K562 (cell line): Measurements from ENCODE around the gene KCNK6. TPM values are rescaled to one million over a fixed set of nuclear protein-coding genes. Genes with fewer than 3 reads are reported as not detected.
A peak's percentile ranks its signal among the peaks of the same experiment; 100 is the strongest.

Experiments
- ARID1B ChIP-seq: fragments of 450-650 bp; IDR thresholded peaks from 2 replicates; pipeline ENCODE4 v1.6.1; 2016; ENCODE audit warnings: antibody characterized with exemption, mild to moderate bottlenecking, inconsistent platforms
- ATF1 ChIP-seq, 2 experiments: fragments of 450-650 bp in 1 of 2; IDR thresholded peaks; 2 replicates each; pipeline ENCODE4 v1.6.1; 2016; ENCODE audit warnings: missing compliant biosample characterization in 1 of 2, missing genetic modification characterization in 1 of 2
- ELF1 ChIP-seq: fragments of 200-800 bp; sonication (Bioruptor generic); IDR thresholded peaks from 2 replicates; pipeline ENCODE4 v1.6.1; 2016; ENCODE audit warnings: missing genetic modification characterization, missing compliant biosample characterization
- ELF4 ChIP-seq: fragments of 450-650 bp; formaldehyde crosslinking; IDR thresholded peaks from 2 replicates; pipeline ENCODE4 v1.4.0; 2022; ENCODE audit warnings: missing genetic modification characterization
- FOSL1 ChIP-seq: fragments of 200-800 bp; sonication (Bioruptor generic); conservative IDR thresholded peaks from 2 replicates; pipeline ENCODE4 v1.6.1; 2016; ENCODE audit warnings: missing genetic modification characterization, missing compliant biosample characterization
- GABPB2 ChIP-seq: fragments of 250-450 bp; sonication (Bioruptor Pico); conservative IDR thresholded peaks from 2 replicates; pipeline ENCODE4 v1.5.1; 2021; ENCODE audit warnings: mild to moderate bottlenecking
- GATAD2B ChIP-seq: fragments of 450-650 bp; IDR thresholded peaks from 2 replicates; pipeline ENCODE4 v1.6.1; 2017; ENCODE audit warnings: mild to moderate bottlenecking, borderline replicate concordance
- JUNB ChIP-seq: fragments of 450-650 bp; formaldehyde crosslinking; conservative IDR thresholded peaks from 2 replicates; pipeline ENCODE4 v1.4.0; 2020; ENCODE audit warnings: mild to moderate bottlenecking
- KDM1A ChIP-seq, 2 experiments: fragments of 450-650 bp; IDR thresholded peaks; 2 replicates each; pipeline ENCODE4 v1.6.1; 2016; ENCODE audit warnings: mild to moderate bottlenecking in 2 of 2
- KDM2B ChIP-seq: fragments of 250-450 bp; sonication (Bioruptor Pico); IDR thresholded peaks from 2 replicates; pipeline ENCODE4 v1.8.0; 2021; ENCODE audit warnings: mild to moderate bottlenecking, moderate library complexity
- KHSRP ChIP-seq: fragments of 450-650 bp; IDR thresholded peaks from 2 replicates; pipeline ENCODE4 v1.6.1; 2017
- KLF13 ChIP-seq: fragments of 450-650 bp; IDR thresholded peaks from 2 replicates; pipeline ENCODE4 v1.6.1; 2016; ENCODE audit warnings: missing genetic modification characterization, low read depth, mild to moderate bottlenecking, missing compliant biosample characterization, moderate library complexity, borderline replicate concordance
- MEIS2 ChIP-seq: fragments of 450-650 bp; IDR thresholded peaks from 2 replicates; pipeline ENCODE4 v1.6.1; 2014; ENCODE audit warnings: mild to moderate bottlenecking; ENCODE audit not compliant: partially characterized antibody
- PHB ChIP-seq: fragments of 250-450 bp; sonication (Bioruptor Pico); IDR thresholded peaks from 2 replicates; pipeline ENCODE4 v1.5.0; 2021
- POLR2B ChIP-seq: fragments of 450-650 bp; IDR thresholded peaks from 2 replicates; pipeline ENCODE4 v1.6.1; 2018; ENCODE audit warnings: low read depth; ENCODE audit not compliant: partially characterized antibody
- PPARD ChIP-seq: fragments of 250-450 bp; sonication (Bioruptor Pico); IDR thresholded peaks from 2 replicates; pipeline ENCODE4 v1.8.0; 2022; ENCODE audit warnings: inconsistent platforms, mild to moderate bottlenecking, moderate library complexity
- RBM39 ChIP-seq: fragments of 200-400 bp; formaldehyde crosslinking; optimal IDR thresholded peaks from 2 replicates; pipeline ENCODE3; 2018; ENCODE audit warnings: low read depth, low read length
- SMAD3 ChIP-seq: fragments of 450-650 bp; formaldehyde crosslinking; conservative IDR thresholded peaks from 2 replicates; pipeline ENCODE4 v1.4.0; 2020; ENCODE audit warnings: mild to moderate bottlenecking
- SMARCA4 ChIP-seq: fragments of 450-650 bp; IDR thresholded peaks from 2 replicates; pipeline ENCODE4 v1.6.1; 2016
- SMARCC2 ChIP-seq: fragments of 450-650 bp; IDR thresholded peaks from 2 replicates; pipeline ENCODE4 v1.6.1; 2017; ENCODE audit warnings: antibody characterized with exemption, moderate library complexity, mild to moderate bottlenecking, low read depth
- ZNF280A ChIP-seq: fragments of 450-650 bp; IDR thresholded peaks from 2 replicates; pipeline ENCODE4 v1.6.1; 2018; ENCODE audit warnings: mild to moderate bottlenecking, low read depth; ENCODE audit not compliant: partially characterized antibody
- ZNF3 ChIP-seq: fragments of 250-450 bp; sonication (Bioruptor Pico); IDR thresholded peaks from 2 replicates; pipeline ENCODE4 v1.5.0; 2021; ENCODE audit warnings: mild to moderate bottlenecking, moderate library complexity
- ZNF354B ChIP-seq: fragments of 250-450 bp; sonication (Bioruptor Pico); IDR thresholded peaks from 2 replicates; pipeline ENCODE4 v1.4.0; 2020
- ZNF431 ChIP-seq: sonication (generic); formaldehyde crosslinking; IDR thresholded peaks from 2 replicates; pipeline ENCODE4 v1.8.0; 2022; ENCODE audit warnings: mild to moderate bottlenecking, missing genetic modification reagents
- ZNF583 ChIP-seq: fragments of 250-450 bp; sonication (Bioruptor Pico); IDR thresholded peaks from 2 replicates; pipeline ENCODE4 v1.4.0; 2020
- ZNF584 ChIP-seq: fragments of 200-800 bp; sonication (Bioruptor generic); IDR thresholded peaks from 2 replicates; pipeline ENCODE4 v1.6.1; 2016; ENCODE audit warnings: low read depth, mild to moderate bottlenecking, missing genetic modification characterization, missing compliant biosample characterization
- ZNF668 ChIP-seq: fragments of 250-450 bp; sonication (Bioruptor Pico); IDR thresholded peaks from 2 replicates; pipeline ENCODE4 v1.8.0; 2022; ENCODE audit warnings: mild to moderate bottlenecking, inconsistent platforms
- ZNF830 ChIP-seq: fragments of 250-450 bp; sonication (Bioruptor Pico); IDR thresholded peaks from 2 replicates; pipeline ENCODE4 v1.5.0; 2021; ENCODE audit warnings: mild to moderate bottlenecking
- ZSCAN29 ChIP-seq: fragments of 450-650 bp; IDR thresholded peaks from 2 replicates; pipeline ENCODE4 v1.6.1; 2017
- polyA plus RNA-seq, 8 experiments: library from polyadenylated mRNA; depleted of rRNA in 4 of 8; stranded (reverse) in 5 of 8; unstranded in 3 of 8; fragments of >200 nt; fragmentation: Nextera tagmentation in 2 of 8; fragmentation: Illumina TruSeq in 1 of 8; extraction: Ambion mirVana in 2 of 8; extraction: Trizol in 1 of 8; gene quantifications; 2 replicates each; pipeline versions ENCODE4 v1.2.1 to v1.2.3, GENCODE V29; 2011 to 2014; ENCODE audit warnings: inconsistent platforms in 1 of 8, missing spikeins in 1 of 8
- total RNA-seq, 7 experiments: library from RNA; depleted of rRNA in 6 of 7; stranded (reverse); fragments of >200 nt in 6 of 7; fragmentation: Illumina TruSeq in 2 of 7; extraction: Trizol in 2 of 7; gene quantifications; 2 replicates each; pipeline versions ENCODE4 v1.2.1 to v1.2.3, GENCODE V29; 2011 to 2021; ENCODE audit warnings: low replicate concordance in 1 of 7
- TF ChIP-seq, protein P1 (sequence below): sonication (generic); formaldehyde crosslinking; IDR thresholded peaks from 2 replicates; pipeline ENCODE4 v1.8.1; 2023; ENCODE audit warnings: mild to moderate bottlenecking, missing genetic modification reagents

KCNK6 gene
- total and polyA plus RNA-seq, 9 of the 15 experiments (the other 6 are each of a cell fraction or from before 2014, with no cell fraction given): 0.05 to 0.42 (median 0.15) TPM

GRCh38 chr19:38315657-38316476, 3.8 kb upstream of the KCNK6 start, which contains the start of gene YIF1B (continued):
- TF ChIP-seq MEIS2: peak; percentile 54
- TF ChIP-seq RBM39: no peak
- no peak for TF ChIP-seq ARID1B
- no peak for TF ChIP-seq KDM2B (CRISPR knock-in tag)
- peak; percentile 71 for TF ChIP-seq POLR2B
- TF ChIP-seq, protein P1, sequence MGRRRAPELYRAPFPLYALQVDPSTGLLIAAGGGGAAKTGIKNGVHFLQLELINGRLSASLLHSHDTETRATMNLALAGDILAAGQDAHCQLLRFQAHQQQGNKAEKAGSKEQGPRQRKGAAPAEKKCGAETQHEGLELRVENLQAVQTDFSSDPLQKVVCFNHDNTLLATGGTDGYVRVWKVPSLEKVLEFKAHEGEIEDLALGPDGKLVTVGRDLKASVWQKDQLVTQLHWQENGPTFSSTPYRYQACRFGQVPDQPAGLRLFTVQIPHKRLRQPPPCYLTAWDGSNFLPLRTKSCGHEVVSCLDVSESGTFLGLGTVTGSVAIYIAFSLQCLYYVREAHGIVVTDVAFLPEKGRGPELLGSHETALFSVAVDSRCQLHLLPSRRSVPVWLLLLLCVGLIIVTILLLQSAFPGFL (CRISPR knock-in tag): no peak
- no peak for TF ChIP-seq ELF1 (tag)
- TF ChIP-seq ZNF830 (CRISPR knock-in tag): no peak
- TF ChIP-seq SMAD3: no peak
- TF ChIP-seq GABPB2: no peak
- no peak for TF ChIP-seq ZNF583 (CRISPR knock-in tag)
- TF ChIP-seq GATAD2B: no peak; the same call in 1 of the 2 replicates
- no peak for TF ChIP-seq JUNB (CRISPR knock-in tag)
- TF ChIP-seq PHB: no peak
- TF ChIP-seq FOSL1 (tag): no peak; the same call in 1 of the 2 replicates
- TF ChIP-seq ZNF431: no peak
- no peak for TF ChIP-seq ZSCAN29
- no peak for TF ChIP-seq PPARD (CRISPR knock-in tag)
- TF ChIP-seq SMARCC2: 0 out of 2 replicates have a peak, but pooled peaks have one; percentile 15
- no peak for TF ChIP-seq ZNF668
- TF ChIP-seq SMARCA4: 0 out of 2 replicates have a peak, but pooled peaks have one; percentile 46
- TF ChIP-seq ZNF354B (CRISPR knock-in tag): no peak
- TF ChIP-seq ZNF584 (CRISPR knock-in tag): no peak
- TF ChIP-seq KLF13: no peak; the same call in 1 of the 2 replicates
- TF ChIP-seq ZNF280A: no peak
- no peak for TF ChIP-seq ATF1 (CRISPR knock-in tag; IDR thresholded peaks at IDR 0.05)
- TF ChIP-seq ATF1 (tag; IDR thresholded peaks at IDR 0.05): peak; percentile 63; the same call in 1 of the 2 replicates
- TF ChIP-seq KHSRP: no peak
- no peak; a peak in 1 of 4 replicates for TF ChIP-seq KDM1A (IDR thresholded peaks at IDR 0.05)
- no peak for TF ChIP-seq ELF4 (CRISPR knock-in tag)
- TF ChIP-seq ZNF3 (CRISPR knock-in tag): no peak
